ENCODE data around the gene PCNX2.

Gene PCNX2

DNA sequence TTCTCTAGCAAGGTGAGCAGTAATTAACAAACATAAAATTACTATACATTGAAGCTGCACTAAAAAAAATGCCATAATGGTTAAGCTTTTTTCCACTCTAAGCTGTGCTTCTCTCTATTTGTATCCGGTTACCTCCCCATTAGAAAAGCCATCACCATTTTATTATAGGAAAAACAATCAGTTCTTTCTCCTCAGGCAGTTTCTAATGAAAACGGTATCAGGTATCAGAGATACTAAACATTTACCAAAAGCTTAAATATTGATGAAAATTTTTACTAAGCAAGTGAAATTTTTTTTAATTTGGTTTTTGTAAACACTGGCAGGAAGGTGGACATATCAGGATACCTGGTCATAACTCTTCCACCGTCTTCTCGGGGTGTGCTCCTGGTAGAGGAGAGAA is 330.9 kb downstream of the PCNX2 start:
- no peak for DNase-seq
- H3K23ac ChIP-seq (ENCODE audit: low read length): no peak overlapping the region

DNA sequence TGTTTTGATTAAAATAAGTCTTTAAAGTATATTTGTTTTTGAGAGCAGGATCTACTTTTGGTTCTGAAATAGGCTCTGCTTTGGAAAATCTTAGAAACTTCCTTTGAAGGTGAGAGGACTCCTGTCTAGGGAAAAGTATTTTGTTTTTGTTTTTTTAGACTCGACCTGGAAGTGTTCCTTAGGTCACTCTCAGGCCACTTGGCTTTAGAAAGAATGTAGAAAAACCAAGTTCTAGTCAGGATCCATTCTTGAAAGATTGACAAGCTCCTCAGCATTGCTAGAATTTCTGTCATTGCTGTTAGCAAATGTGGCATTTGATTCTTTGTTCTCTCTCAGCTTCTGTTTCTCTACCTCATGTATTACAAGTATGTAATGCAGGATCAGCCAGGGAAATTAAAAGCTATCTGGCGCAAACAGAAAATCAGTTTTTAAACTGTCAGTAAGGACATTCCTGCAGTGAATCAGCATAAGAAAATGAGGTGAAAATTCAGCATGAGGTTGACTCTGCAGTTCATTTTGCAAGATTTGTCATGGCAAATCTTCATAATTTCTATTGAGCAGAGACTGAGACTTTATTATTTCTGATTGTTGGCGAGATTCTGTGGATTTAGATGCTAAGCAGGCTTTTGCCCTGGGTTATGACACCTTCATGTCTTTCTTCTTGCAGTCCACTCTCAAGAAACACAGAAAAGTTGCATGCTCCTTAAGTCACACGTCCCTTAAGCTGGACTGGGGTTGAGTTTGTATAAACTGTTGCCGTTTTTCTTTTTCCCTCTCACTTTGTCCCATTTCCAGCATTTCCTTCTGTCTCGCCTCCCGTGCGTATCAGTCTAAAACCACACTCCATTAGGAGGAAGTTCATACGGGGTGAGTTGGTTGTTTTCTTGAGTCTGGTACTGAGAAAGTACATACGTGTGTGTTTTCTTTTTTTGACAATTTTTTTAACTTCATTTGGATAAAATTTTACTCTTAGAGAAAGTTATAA is 332.5 kb downstream of the PCNX2 start:
- Histone ChIP-seq H3K36me3 (ENCODE audit: control insufficient read depth in 1 of 2, insufficient read depth in 2 of 2, low read length in 2 of 2) (peaks cover 5 to 8% of the 10 kb centered on the region in 2 experiments), H3K79me2 (ENCODE audit: control insufficient read depth, insufficient read depth, low read length, poor library complexity) (no peaks in the 10 kb centered on the region), H2AFZ (ENCODE audit: insufficient read depth, low read length, poor library complexity) (no peak overlapping the region), H3K27ac (ENCODE audit: low read depth, low read length) (peak overlapping the region; percentile 52), H3K9me3 (ENCODE audit: insufficient read depth, low read depth, low read length) (peaks cover 2% of the 10 kb centered on the region), H2BK120ac (ENCODE audit: insufficient read depth, low read length, poor library complexity) (no peak overlapping the region), H2BK5ac (ENCODE audit: low read depth, low read length, poor library complexity) (no peak overlapping the region), H2AK5ac (ENCODE audit: low read length) (no peak overlapping the region), H3K4ac (ENCODE audit: low read depth, low read length) (no peak overlapping the region), H3K79me1 (ENCODE audit: low read length) (peaks cover 5% of the 10 kb centered on the region), H3K23ac (ENCODE audit: low read length) (no peak overlapping the region), H2BK12ac (ENCODE audit: low read length) (no peak overlapping the region), H3K4me2 (ENCODE audit: low read length) (peak overlapping the region; percentile 18), H3K18ac (ENCODE audit: low read length) (no peak overlapping the region), H3K14ac (ENCODE audit: low read length) (no peak overlapping the region), H3K4me1 (ENCODE audit: control insufficient read depth in 1 of 2, insufficient read depth in 2 of 2, low read length in 2 of 2) (peaks cover 0 to 7% of the 10 kb centered on the region in 2 experiments), H4K91ac (ENCODE audit: low read depth, low read length) (no peak overlapping the region), H3K9ac (ENCODE audit: low read length) (no peak overlapping the region), H4K8ac (ENCODE audit: low read depth, low read length) (no peak overlapping the region), H4K12ac (ENCODE audit: low read depth, low read length) (no peak overlapping the region), H3K4me3 (ENCODE audit: low read depth, low read length) (no peak overlapping the region), H3K27me3 (ENCODE audit: insufficient read depth, low read length) (no peaks in the 10 kb centered on the region)
- no CpG with 5 or more reads among the region's 10 CpGs for WGBS (ENCODE audit: extremely low coverage, insufficient coverage, insufficient read length)
- peak; percentile 46 to 90 for DNase-seq

More for the DNA sequence above, 330.9 kb downstream of the PCNX2 start:
- Histone ChIP-seq H2AK5ac (ENCODE audit: low read length) (no peak overlapping the region), H2BK12ac (ENCODE audit: low read length) (no peak overlapping the region), H3K27ac (ENCODE audit: low read depth, low read length) (no peak overlapping the region), H3K14ac (ENCODE audit: low read length) (no peak overlapping the region), H2AFZ (ENCODE audit: insufficient read depth, low read length, poor library complexity) (no peak overlapping the region), H3K4me1 (ENCODE audit: control insufficient read depth in 1 of 2, insufficient read depth in 2 of 2, low read length in 2 of 2) (peaks cover 0 to 7% of the 10 kb centered on the region in 2 experiments), H3K4me3 (ENCODE audit: low read depth, low read length) (no peak overlapping the region), H3K4me2 (ENCODE audit: low read length) (no peak overlapping the region), H2BK120ac (ENCODE audit: insufficient read depth, low read length, poor library complexity) (no peak overlapping the region), H3K4ac (ENCODE audit: low read depth, low read length) (no peak overlapping the region), H3K9me3 (ENCODE audit: insufficient read depth, low read depth, low read length) (no peaks in the 10 kb centered on the region), H2BK5ac (ENCODE audit: low read depth, low read length, poor library complexity) (no peak overlapping the region), H3K27me3 (ENCODE audit: insufficient read depth, low read length) (no peaks in the 10 kb centered on the region), H3K79me2 (ENCODE audit: control insufficient read depth, insufficient read depth, low read length, poor library complexity) (no peaks in the 10 kb centered on the region), H3K36me3 (ENCODE audit: control insufficient read depth in 1 of 2, insufficient read depth in 2 of 2, low read length in 2 of 2) (peaks cover 0 to 4% of the 10 kb centered on the region in 2 experiments), H4K12ac (ENCODE audit: low read depth, low read length) (no peak overlapping the region), H3K79me1 (ENCODE audit: low read length) (peaks cover 5% of the 10 kb centered on the region), H4K8ac (ENCODE audit: low read depth, low read length) (no peak overlapping the region), H3K9ac (ENCODE audit: low read length) (no peak overlapping the region), H4K91ac (ENCODE audit: low read depth, low read length) (no peak overlapping the region), H3K18ac (ENCODE audit: low read length) (no peak overlapping the region)
- WGBS (ENCODE audit: extremely low coverage, insufficient coverage, insufficient read length): no CpG with 5 or more reads among the region's 4 CpGs

DNA sequence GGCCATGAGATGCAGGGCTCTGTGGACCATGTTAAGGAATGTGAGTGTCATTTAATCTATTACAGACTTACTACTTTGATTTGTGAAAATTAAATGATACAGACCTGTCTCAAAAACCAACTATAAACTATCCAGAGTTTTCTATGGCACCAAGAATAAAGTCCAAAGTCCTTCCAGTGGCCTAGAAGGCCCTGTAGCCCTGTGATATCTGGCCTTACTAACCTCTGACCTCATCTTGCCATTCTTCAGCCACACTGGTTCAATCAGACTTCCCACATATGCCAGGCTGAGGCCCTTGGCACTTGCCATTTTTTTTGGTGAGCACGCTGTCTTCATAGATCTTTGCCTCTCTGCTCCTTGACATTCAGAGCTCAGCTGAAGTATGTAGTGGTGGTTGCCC is 337.5 kb downstream of the PCNX2 start:
- peaks cover 6 to 11% of the 10 kb centered on the region in 2 experiments for H3K36me3 ChIP-seq (ENCODE audit: control insufficient read depth in 1 of 2, insufficient read depth in 2 of 2, low read length in 2 of 2)
- H3K79me2 ChIP-seq (ENCODE audit: control insufficient read depth, insufficient read depth, low read length, poor library complexity): no peaks in the 10 kb centered on the region
- H2BK5ac ChIP-seq (ENCODE audit: low read depth, low read length, poor library complexity): no peak overlapping the region
- peaks cover 3% of the 10 kb centered on the region for H3K9me3 ChIP-seq (ENCODE audit: insufficient read depth, low read depth, low read length)
- H2AK5ac ChIP-seq (ENCODE audit: low read length): no peak overlapping the region
- no peak overlapping the region for H4K12ac ChIP-seq (ENCODE audit: low read depth, low read length)
- WGBS (ENCODE audit: extremely low coverage, insufficient coverage, insufficient read length): no CpG with 5 or more reads among the region's 1 CpG
- H2BK12ac ChIP-seq (ENCODE audit: low read length): no peak overlapping the region
- peaks cover 0 to under 1% of the 10 kb centered on the region in 2 experiments for H3K4me1 ChIP-seq (ENCODE audit: control insufficient read depth in 1 of 2, insufficient read depth in 2 of 2, low read length in 2 of 2)
- no peak overlapping the region for H3K4ac ChIP-seq (ENCODE audit: low read depth, low read length)
- no peak overlapping the region for H3K18ac ChIP-seq (ENCODE audit: low read length)
- no peak overlapping the region for H3K9ac ChIP-seq (ENCODE audit: low read length)
- no peak overlapping the region for H3K4me3 ChIP-seq (ENCODE audit: low read depth, low read length)
- H3K79me1 ChIP-seq (ENCODE audit: low read length): peaks cover 1% of the 10 kb centered on the region
- H4K91ac ChIP-seq (ENCODE audit: low read depth, low read length): no peak overlapping the region
- H4K8ac ChIP-seq (ENCODE audit: low read depth, low read length): no peak overlapping the region
- no peak overlapping the region for H3K23ac ChIP-seq (ENCODE audit: low read length)
- no peak overlapping the region for H3K27ac ChIP-seq (ENCODE audit: low read depth, low read length)
- H3K4me2 ChIP-seq (ENCODE audit: low read length): no peak overlapping the region
- no peak overlapping the region for H2BK120ac ChIP-seq (ENCODE audit: insufficient read depth, low read length, poor library complexity)
- no peak for DNase-seq
- H2AFZ ChIP-seq (ENCODE audit: insufficient read depth, low read length, poor library complexity): no peak overlapping the region
- no peak overlapping the region for H3K14ac ChIP-seq (ENCODE audit: low read length)
- H3K27me3 ChIP-seq (ENCODE audit: insufficient read depth, low read length): no peaks in the 10 kb centered on the region

- no peak overlapping the region for H3K4me3 ChIP-seq (ENCODE audit: low read depth, low read length)
- no peak overlapping the region for H3K27ac ChIP-seq (ENCODE audit: low read depth, low read length)
These were observed 339.4 kb downstream of the PCNX2 start for GRCh38 chr1:232956081-232956480.

More at GRCh38 chr1:232956081-232956480, 339.4 kb downstream of the PCNX2 start:
- Histone ChIP-seq H4K8ac (ENCODE audit: low read depth, low read length) (no peak overlapping the region), H3K79me1 (ENCODE audit: low read length) (peaks cover 4% of the 10 kb centered on the region), H2BK12ac (ENCODE audit: low read length) (peak overlapping the region; percentile 59), H2AK5ac (ENCODE audit: low read length) (no peak overlapping the region), H3K4ac (ENCODE audit: low read depth, low read length) (no peak overlapping the region), H4K91ac (ENCODE audit: low read depth, low read length) (no peak overlapping the region), H3K36me3 (ENCODE audit: control insufficient read depth in 1 of 2, insufficient read depth in 2 of 2, low read length in 2 of 2) (peaks cover 6 to 11% of the 10 kb centered on the region in 2 experiments), H3K4me1 (ENCODE audit: control insufficient read depth in 1 of 2, insufficient read depth in 2 of 2, low read length in 2 of 2) (peaks cover 6% of the 10 kb centered on the region in 2 experiments), H3K79me2 (ENCODE audit: control insufficient read depth, insufficient read depth, low read length, poor library complexity) (peaks cover 2% of the 10 kb centered on the region), H2AFZ (ENCODE audit: insufficient read depth, low read length, poor library complexity) (no peak overlapping the region), H3K9ac (ENCODE audit: low read length) (no peak overlapping the region), H3K4me2 (ENCODE audit: low read length) (no peak overlapping the region), H3K9me3 (ENCODE audit: insufficient read depth, low read depth, low read length) (peaks cover 3% of the 10 kb centered on the region), H3K14ac (ENCODE audit: low read length) (no peak overlapping the region), H3K18ac (ENCODE audit: low read length) (no peak overlapping the region), H4K12ac (ENCODE audit: low read depth, low read length) (no peak overlapping the region), H3K27me3 (ENCODE audit: insufficient read depth, low read length) (no peaks in the 10 kb centered on the region), H2BK120ac (ENCODE audit: insufficient read depth, low read length, poor library complexity) (no peak overlapping the region), H3K23ac (ENCODE audit: low read length) (no peak overlapping the region), H2BK5ac (ENCODE audit: low read depth, low read length, poor library complexity) (no peak overlapping the region)
- no CpG with 5 or more reads among the region's 6 CpGs for WGBS (ENCODE audit: extremely low coverage, insufficient coverage, insufficient read length)
- DNase-seq: no peak
